Peyer's patch (tissue), 4 donors: ENCODE data around the gene KRT26.

ENCODE experiments used
- POLR2A ChIP-seq, 2 donors: fragments of 450-650 bp; IDR thresholded peaks; one replicate each; pipeline ENCODE4 v1.5.1; 2017; ENCODE audit warnings: antibody characterized with exemption in 2 of 2, mild to moderate bottlenecking in 2 of 2, moderate library complexity in 2 of 2
- TF ChIP-seq, protein P1 (sequence below), 6 experiments: fragments of 450-650 bp in 4 of 6; fragments of 200-600 bp in 2 of 6; sonication (generic) in 1 of 6; IDR thresholded peaks; one replicate each; pipeline ENCODE4 v1.5.1; 2017 to 2019; ENCODE audit warnings: antibody characterized with exemption in 6 of 6, mild to moderate bottlenecking in 3 of 6, moderate library complexity in 1 of 6

DNA sequence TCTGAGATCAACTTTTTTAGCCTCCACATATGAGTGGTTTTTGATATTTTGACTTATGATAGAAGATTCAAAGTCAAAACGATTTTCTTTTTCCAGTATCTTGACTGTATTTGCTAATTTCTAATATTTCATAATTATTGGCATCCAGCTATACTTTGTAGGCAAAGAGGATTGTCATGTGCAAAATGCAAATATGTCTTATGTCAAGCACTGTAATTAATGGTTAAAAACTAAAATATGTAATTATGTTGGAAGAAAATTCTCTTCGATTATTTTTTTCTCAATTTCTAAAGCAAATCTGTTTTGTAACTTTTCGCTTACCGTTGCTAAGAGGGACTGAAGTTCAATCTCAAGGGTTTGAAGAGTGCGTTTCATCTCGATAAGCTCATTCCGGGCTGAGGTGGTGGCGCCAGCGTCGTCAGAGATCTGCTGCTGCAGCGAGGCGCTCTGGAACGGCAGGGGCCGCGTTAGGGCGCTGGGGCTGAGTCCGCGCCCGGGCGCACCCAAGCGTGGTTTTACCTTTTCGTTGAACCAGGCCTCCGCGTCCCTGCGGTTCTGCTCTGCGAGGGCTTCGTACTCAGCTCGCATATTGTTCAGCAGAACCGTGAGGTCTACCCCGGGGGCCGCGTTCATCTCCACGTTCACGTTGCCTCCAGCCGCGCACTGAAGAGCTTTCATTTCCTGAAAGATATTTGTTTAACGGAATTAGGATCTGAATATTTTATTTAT is 7.3 kb upstream of the KRT26 start:
- no peak for TF ChIP-seq POLR2A (IDR thresholded peaks at IDR 0.05)
- TF ChIP-seq, protein P1, sequence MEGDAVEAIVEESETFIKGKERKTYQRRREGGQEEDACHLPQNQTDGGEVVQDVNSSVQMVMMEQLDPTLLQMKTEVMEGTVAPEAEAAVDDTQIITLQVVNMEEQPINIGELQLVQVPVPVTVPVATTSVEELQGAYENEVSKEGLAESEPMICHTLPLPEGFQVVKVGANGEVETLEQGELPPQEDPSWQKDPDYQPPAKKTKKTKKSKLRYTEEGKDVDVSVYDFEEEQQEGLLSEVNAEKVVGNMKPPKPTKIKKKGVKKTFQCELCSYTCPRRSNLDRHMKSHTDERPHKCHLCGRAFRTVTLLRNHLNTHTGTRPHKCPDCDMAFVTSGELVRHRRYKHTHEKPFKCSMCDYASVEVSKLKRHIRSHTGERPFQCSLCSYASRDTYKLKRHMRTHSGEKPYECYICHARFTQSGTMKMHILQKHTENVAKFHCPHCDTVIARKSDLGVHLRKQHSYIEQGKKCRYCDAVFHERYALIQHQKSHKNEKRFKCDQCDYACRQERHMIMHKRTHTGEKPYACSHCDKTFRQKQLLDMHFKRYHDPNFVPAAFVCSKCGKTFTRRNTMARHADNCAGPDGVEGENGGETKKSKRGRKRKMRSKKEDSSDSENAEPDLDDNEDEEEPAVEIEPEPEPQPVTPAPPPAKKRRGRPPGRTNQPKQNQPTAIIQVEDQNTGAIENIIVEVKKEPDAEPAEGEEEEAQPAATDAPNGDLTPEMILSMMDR (IDR thresholded peaks at IDR 0.05), result no peak
